Colonic mucosa (tissue), 4 donors: Measurements from ENCODE around the gene TEC. TPM values are rescaled to one million over a fixed set of nuclear protein-coding genes. Genes with fewer than 3 reads are reported as not detected.
"Not testable (repeated sequence)": the region's sequence is repeated elsewhere in the genome, so short reads cannot be mapped to it uniquely, and the experiment has no call there.

Source experiments
- DNase-seq: peaks from one replicate; pipeline ENCODE4 v3.0.0-alpha.2; 2020
- H3K27ac ChIP-seq: fragments of 200-600 bp; one replicate; pipeline ENCODE4 v1.8.0; 2021
- H3K27me3 ChIP-seq: fragments of 200-600 bp; one replicate; pipeline ENCODE4 v1.8.0; 2021
- H3K36me3 ChIP-seq: fragments of 200-600 bp; one replicate; pipeline ENCODE4 v1.8.0; 2021
- H3K4me1 ChIP-seq: fragments of 200-600 bp; one replicate; pipeline ENCODE4 v1.8.0; 2021; ENCODE audit warnings: mild to moderate bottlenecking
- H3K4me3 ChIP-seq: fragments of 200-600 bp; one replicate; pipeline ENCODE4 v1.8.0; 2021
- H3K9ac ChIP-seq, 2 donors: one replicate each; pipeline ENCODE4 v1.7.0; 2013; ENCODE audit warnings: control low read depth in 2 of 2, low read depth in 2 of 2, low read length in 2 of 2
- H3K9me3 ChIP-seq: fragments of 200-600 bp; one replicate; pipeline ENCODE4 v1.8.0; 2021
- intact Hi-C: fragments of 100-400 bp; cut with DNase I; formaldehyde crosslinking; loops from one replicate; pipeline ENCODE4 v1.14.1; 2022
- total RNA-seq, 2 donors: library from RNA; stranded (reverse); fragmentation: NEBNext Ultra II Directional in 1 of 2; extraction: Animal tissue kit (Norgen Biotek cat#: 25700) in 1 of 2; gene quantifications; one replicate each; pipeline ENCODE4 v1.2.1, GENCODE V29; 2021
- TF ChIP-seq, protein P1 (sequence below): fragments of 200-600 bp; IDR thresholded peaks from one replicate; pipeline ENCODE4 v1.8.0; 2022; ENCODE audit warnings: antibody characterized with exemption, mild to moderate bottlenecking
- donor health status: healthy.
- donor health status: DM: no; HTN: no; CAD: no.
- donor health status: DM: no; HTN: no; CAD: no.

TEC gene
- 1 to 10 TPM; 2.1 to 2.9 TPM for total RNA-seq

DNA sequence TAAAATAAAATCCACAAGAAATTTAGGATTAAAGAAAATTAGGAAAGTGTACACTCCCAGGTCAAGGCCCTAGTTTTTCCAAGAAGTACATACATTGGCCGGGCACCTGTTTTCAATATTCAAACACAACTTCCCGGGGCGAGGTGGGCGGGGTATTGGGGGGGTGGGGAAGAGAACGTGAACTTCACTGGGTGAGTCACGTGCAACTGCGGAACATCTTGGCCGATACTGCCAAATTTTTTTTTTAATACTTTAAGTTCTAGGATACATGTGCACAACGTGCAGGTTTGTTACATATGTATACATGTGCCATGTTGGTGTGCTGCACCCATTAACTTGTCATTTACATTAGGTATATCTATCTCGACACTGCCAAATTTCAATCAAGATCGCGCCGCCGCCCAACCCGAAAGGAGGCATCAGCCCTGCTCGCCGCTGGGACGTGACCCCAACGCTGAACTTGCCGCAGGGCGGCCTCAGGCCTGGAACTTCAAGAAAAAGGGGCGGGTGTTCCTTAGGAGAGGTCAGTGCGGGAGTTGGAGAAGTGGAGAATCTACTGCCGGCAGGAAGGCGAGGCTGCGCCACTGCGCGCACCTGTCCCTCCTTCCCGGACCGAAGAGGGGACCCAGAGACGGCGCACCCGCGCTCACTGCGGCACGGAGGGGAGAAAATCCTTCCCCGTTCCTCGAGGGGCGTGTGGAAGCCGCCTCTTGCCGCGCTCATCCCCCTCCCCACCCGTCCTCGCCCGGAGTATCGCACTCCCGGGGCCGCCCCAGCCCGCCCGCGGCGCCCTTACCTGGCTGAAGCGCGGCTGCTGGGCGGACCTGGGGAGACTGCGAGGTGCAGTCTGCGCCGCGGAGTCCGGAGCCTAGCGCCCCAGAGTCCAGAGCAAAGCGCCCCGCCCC lies at the start of gene TEC:
Gene TEC, minus strand, starts transcription at position 883 of the 905 bp plus-strand sequence. CDS start 41,224 bp downstream, outside the sequence.
- Histone ChIP-seq H3K4me3 (peak within 1 kb of the TSS; percentile 71), H3K9me3 (no peaks in the 10 kb centered on the region), H3K4me1 (no peaks in the 10 kb centered on the region), H3K27me3 (no peaks in the 10 kb centered on the region), H3K9ac (peak within 1 kb of the TSS; percentile 88 to 97), H3K27ac (peak within 1 kb of the TSS; percentile 95), H3K36me3 (no peaks in the 10 kb centered on the region)
- intact Hi-C loops = no loop called here
- peak; percentile 66 for DNase-seq
- TF ChIP-seq, protein P1, sequence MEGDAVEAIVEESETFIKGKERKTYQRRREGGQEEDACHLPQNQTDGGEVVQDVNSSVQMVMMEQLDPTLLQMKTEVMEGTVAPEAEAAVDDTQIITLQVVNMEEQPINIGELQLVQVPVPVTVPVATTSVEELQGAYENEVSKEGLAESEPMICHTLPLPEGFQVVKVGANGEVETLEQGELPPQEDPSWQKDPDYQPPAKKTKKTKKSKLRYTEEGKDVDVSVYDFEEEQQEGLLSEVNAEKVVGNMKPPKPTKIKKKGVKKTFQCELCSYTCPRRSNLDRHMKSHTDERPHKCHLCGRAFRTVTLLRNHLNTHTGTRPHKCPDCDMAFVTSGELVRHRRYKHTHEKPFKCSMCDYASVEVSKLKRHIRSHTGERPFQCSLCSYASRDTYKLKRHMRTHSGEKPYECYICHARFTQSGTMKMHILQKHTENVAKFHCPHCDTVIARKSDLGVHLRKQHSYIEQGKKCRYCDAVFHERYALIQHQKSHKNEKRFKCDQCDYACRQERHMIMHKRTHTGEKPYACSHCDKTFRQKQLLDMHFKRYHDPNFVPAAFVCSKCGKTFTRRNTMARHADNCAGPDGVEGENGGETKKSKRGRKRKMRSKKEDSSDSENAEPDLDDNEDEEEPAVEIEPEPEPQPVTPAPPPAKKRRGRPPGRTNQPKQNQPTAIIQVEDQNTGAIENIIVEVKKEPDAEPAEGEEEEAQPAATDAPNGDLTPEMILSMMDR = no peak

DNA sequence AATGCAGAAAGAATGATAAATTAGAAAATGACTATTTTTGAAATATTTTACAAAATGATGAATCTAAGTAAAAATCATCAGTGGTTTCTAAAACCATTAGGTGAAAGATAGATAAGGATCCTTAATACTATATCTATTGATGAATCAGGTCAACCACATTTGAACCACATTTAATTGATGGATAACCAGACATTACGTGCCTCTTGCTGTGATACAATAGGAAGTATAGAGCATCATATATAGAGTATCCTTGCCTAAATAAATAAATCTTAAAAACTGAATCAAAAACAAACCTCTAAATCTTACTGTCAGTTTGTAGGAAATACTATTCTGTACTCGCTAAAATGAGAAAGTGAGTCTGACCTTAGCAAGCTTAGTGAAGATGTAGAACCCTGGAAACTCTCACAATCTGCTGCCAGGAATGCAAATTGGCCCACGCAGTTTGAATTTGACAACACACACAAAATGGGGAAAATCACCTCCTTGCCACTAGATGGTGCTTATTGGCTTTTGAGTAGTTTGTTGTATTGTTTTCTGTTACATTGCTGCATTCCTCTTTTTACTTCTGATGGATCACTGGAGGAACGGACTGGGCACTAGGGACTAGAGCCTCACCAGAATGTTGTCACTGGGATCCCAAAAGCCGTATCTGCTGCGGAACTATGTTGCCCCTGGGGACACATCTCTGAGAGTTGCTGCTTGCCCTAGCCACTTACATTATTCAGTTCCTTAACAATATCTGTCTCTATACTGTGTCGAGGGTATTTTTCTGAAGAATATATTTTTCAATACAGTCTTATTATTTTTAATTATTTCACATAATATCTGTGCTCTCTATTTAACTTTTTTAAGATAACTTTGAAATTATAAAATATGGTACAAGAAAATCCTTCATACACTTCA lies 46.3 kb upstream of the TEC start:
- peak; percentile 46 for DNase-seq
- H3K9ac ChIP-seq = no peak overlapping the region
- no peak overlapping the region for H3K4me3 ChIP-seq
- no peaks in the 10 kb centered on the region for H3K27me3 ChIP-seq
- H3K36me3 ChIP-seq = no peaks in the 10 kb centered on the region
- no peaks in the 10 kb centered on the region for H3K4me1 ChIP-seq
- no peaks in the 10 kb centered on the region for H3K9me3 ChIP-seq
- no peak overlapping the region for H3K27ac ChIP-seq
- intact Hi-C loops = loop anchor here (10.0 kb wide), 1 partner anchor 59 kb away; no protein-coding TSS in a partner anchor
- TF ChIP-seq, protein P1 = peak; percentile 55

DNA sequence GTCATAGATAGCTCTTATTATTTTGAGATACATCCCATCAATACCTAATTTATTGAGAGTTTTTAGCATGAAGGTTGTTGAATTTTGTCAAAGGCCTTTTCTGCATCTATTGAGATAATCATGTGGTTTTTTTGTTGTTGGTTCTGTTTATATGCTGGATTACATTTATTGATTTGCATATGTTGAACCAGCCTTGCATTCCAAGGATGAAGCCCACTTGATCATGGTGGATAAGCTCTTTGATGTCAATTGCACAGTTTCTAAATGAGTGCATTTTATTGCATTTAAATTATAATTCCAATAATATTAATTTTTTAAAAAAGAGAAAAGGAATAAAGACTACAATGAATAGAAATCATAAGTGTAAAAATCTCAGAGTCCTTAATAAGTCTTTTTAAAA lies 45.1 kb upstream of the TEC start:
- H3K27me3 ChIP-seq, H3K9me3 ChIP-seq, DNase-seq, H3K9ac ChIP-seq, H3K27ac ChIP-seq, H3K4me1 ChIP-seq, H3K36me3 ChIP-seq, H3K4me3 ChIP-seq: not testable (repeated sequence)
- intact Hi-C loops = loop anchor here (10.0 kb wide), 1 partner anchor 60 kb away; no protein-coding TSS in a partner anchor

DNA sequence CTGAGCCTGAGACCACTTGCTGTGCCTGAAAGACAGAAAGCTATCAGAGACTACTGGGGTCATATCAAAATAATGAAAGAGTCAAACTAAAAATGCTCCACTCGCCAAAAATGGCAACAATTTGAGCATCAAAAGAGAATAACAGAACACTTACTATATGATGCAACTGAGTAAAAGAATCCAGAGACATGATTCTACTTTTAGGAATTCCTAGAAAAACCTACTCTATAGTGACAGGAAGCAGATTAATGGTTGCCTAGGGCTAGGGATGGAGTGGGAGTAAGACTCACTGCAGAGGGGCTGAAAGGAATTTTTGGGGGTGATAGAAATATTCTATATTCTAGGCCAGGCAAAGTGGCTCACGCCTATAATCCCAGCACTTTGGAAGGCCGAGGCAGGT lies 42.3 kb upstream of the TEC start:
- no peak overlapping the region for H3K9ac ChIP-seq
- no peaks in the 10 kb centered on the region for H3K9me3 ChIP-seq
- H3K27me3 ChIP-seq = no peaks in the 10 kb centered on the region
- H3K4me1 ChIP-seq = no peaks in the 10 kb centered on the region
- intact Hi-C loops = loop anchor here (10.0 kb wide), 1 partner anchor 63 kb away; no protein-coding TSS in a partner anchor
- no peak for DNase-seq
- no peak overlapping the region for H3K4me3 ChIP-seq
- no peaks in the 10 kb centered on the region for H3K36me3 ChIP-seq
- TF ChIP-seq, protein P1 = no peak
- no peak overlapping the region for H3K27ac ChIP-seq

DNA sequence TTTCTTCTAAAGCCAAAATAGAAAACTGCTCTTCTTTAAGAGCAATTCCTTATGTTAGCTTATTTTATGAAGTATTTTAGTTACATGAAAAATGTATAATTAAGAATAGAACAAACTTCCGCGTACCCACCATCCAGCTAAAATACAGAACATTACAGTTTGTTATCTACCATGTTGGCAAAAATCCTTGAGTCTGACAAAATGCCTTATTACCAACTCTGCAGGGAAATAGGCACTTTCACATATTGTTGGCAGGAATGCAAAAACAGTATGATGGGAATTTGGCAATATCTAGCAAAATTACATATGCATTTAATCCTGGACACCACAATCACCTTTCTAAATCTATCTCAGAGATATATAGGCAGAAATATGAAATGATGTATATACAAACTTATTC lies 39.3 kb upstream of the TEC start:
- Histone ChIP-seq H3K9ac (no peak overlapping the region), H3K27ac (no peak overlapping the region), H3K4me3 (no peak overlapping the region), H3K4me1 (no peaks in the 10 kb centered on the region), H3K9me3 (no peaks in the 10 kb centered on the region), H3K27me3 (no peaks in the 10 kb centered on the region), H3K36me3 (no peaks in the 10 kb centered on the region)
- intact Hi-C loops = loop anchor here (10.0 kb wide), 1 partner anchor 166 kb away; no protein-coding TSS in a partner anchor
- TF ChIP-seq, protein P1 = no peak
- DNase-seq = no peak
